Neutrophil (primary cell): ENCODE data around the gene RAPGEF3.
A peak's percentile ranks its signal among the peaks of the same experiment; 100 is the strongest.

Experiments used
- H3K27ac ChIP-seq: fragments of 200-600 bp; sonication (generic); 2 replicates; pipeline ENCODE4 v1.5.1; 2016; ENCODE audit warnings: mild to moderate bottlenecking, moderate library complexity
- H3K27me3 ChIP-seq: fragments of 200-600 bp; sonication (generic); 2 replicates; pipeline ENCODE4 v1.6.0; 2016; ENCODE audit warnings: mild to moderate bottlenecking
- H3K36me3 ChIP-seq: fragments of 200-600 bp; sonication (generic); 2 replicates; pipeline ENCODE4 v1.5.1; 2017
- H3K4me1 ChIP-seq, 2 experiments: fragments of 200-600 bp in 1 of 2; sonication (generic) in 1 of 2; 1 replicate in 1 of 2; 2 replicates in 1 of 2; pipeline versions ENCODE4 v1.5.1 to v1.6.1; 2013 to 2016; ENCODE audit warnings: low read depth in 1 of 2, low read length in 1 of 2, mild to moderate bottlenecking in 1 of 2, moderate library complexity in 1 of 2; ENCODE audit not compliant: control insufficient read depth in 1 of 2, insufficient read depth in 1 of 2
- H3K4me3 ChIP-seq, 2 experiments: fragments of 200-600 bp in 1 of 2; sonication (generic) in 1 of 2; 1 replicate in 1 of 2; 2 replicates in 1 of 2; pipeline ENCODE4 v1.5.1; 2013 to 2016; ENCODE audit warnings: low read depth in 1 of 2, low read length in 1 of 2, mild to moderate bottlenecking in 1 of 2, moderate library complexity in 1 of 2
- H3K9me3 ChIP-seq: fragments of 200-600 bp; sonication (generic); 2 replicates; pipeline ENCODE4 v1.5.1; 2016
- CTCF ChIP-seq: fragments of 200-600 bp; sonication (generic); IDR thresholded peaks from 2 replicates; pipeline ENCODE4 v1.5.1; 2016; ENCODE audit warnings: antibody characterized with exemption

RAPGEF3 gene

GRCh38 chr12:47781479-47782371 is 23.0 kb upstream of the RAPGEF3 start:
- Histone ChIP-seq H3K27ac (peak overlapping the region; percentile 19), H3K4me1 (peaks cover 17 to 24% of the 10 kb centered on the region in 2 experiments), H3K9me3 (no peaks in the 10 kb centered on the region), H3K36me3 (peaks cover 60% of the 10 kb centered on the region), H3K27me3 (no peaks in the 10 kb centered on the region), H3K4me3 (no peak overlapping the region)
- TF ChIP-seq CTCF, result no peak

GRCh38 chr12:47779943-47780504 is 21.3 kb upstream of the RAPGEF3 start:
- H3K4me1 ChIP-seq, result peaks cover 34 to 41% of the 10 kb centered on the region in 2 experiments
- no peaks in the 10 kb centered on the region for H3K9me3 ChIP-seq
- peaks cover 43% of the 10 kb centered on the region for H3K36me3 ChIP-seq
- H3K27ac ChIP-seq, result no peak overlapping the region
- TF ChIP-seq CTCF, result no peak
- H3K4me3 ChIP-seq, result no peak overlapping the region
- no peaks in the 10 kb centered on the region for H3K27me3 ChIP-seq

GRCh38 chr12:47779301-47779942 is 20.7 kb upstream of the RAPGEF3 start:
- Histone ChIP-seq H3K36me3 (peaks cover 37% of the 10 kb centered on the region), H3K9me3 (no peaks in the 10 kb centered on the region), H3K27me3 (no peaks in the 10 kb centered on the region), H3K27ac (no peak overlapping the region), H3K4me3 (no peak overlapping the region), H3K4me1 (peaks cover 40 to 47% of the 10 kb centered on the region in 2 experiments)
- peak; percentile 94 for TF ChIP-seq CTCF

GRCh38 chr12:47778881-47779280 is 20.2 kb upstream of the RAPGEF3 start:
- no peak overlapping the region for H3K4me3 ChIP-seq
- no peak for TF ChIP-seq CTCF
- no peaks in the 10 kb centered on the region for H3K27me3 ChIP-seq
- no peak overlapping the region for H3K27ac ChIP-seq
- peaks cover 45 to 52% of the 10 kb centered on the region in 2 experiments for H3K4me1 ChIP-seq
- no peaks in the 10 kb centered on the region for H3K9me3 ChIP-seq
- peaks cover 32% of the 10 kb centered on the region for H3K36me3 ChIP-seq

GRCh38 chr12:47777741-47778558 is 19.3 kb upstream of the RAPGEF3 start:
- Histone ChIP-seq H3K4me3 (peak overlapping the region in 1 of 2 experiments; percentile 35), H3K4me1 (peaks cover 49 to 56% of the 10 kb centered on the region in 2 experiments), H3K27ac (peak overlapping the region; percentile 77), H3K9me3 (no peaks in the 10 kb centered on the region), H3K36me3 (peaks cover 22% of the 10 kb centered on the region), H3K27me3 (no peaks in the 10 kb centered on the region)
- no peak for TF ChIP-seq CTCF
